Cerebellar cortex (tissue), 1 donor: ENCODE data around the gene PRKCQ.

Experiments used
- DNase-seq: peaks from one replicate; pipeline ENCODE4 v3.0.0-alpha.2; 2015; ENCODE audit warnings: low spot score

PRKCQ gene

GRCh38 chr10:6405713-6406112 is 174.4 kb downstream of the PRKCQ start:
- no peak for DNase-seq

DNA sequence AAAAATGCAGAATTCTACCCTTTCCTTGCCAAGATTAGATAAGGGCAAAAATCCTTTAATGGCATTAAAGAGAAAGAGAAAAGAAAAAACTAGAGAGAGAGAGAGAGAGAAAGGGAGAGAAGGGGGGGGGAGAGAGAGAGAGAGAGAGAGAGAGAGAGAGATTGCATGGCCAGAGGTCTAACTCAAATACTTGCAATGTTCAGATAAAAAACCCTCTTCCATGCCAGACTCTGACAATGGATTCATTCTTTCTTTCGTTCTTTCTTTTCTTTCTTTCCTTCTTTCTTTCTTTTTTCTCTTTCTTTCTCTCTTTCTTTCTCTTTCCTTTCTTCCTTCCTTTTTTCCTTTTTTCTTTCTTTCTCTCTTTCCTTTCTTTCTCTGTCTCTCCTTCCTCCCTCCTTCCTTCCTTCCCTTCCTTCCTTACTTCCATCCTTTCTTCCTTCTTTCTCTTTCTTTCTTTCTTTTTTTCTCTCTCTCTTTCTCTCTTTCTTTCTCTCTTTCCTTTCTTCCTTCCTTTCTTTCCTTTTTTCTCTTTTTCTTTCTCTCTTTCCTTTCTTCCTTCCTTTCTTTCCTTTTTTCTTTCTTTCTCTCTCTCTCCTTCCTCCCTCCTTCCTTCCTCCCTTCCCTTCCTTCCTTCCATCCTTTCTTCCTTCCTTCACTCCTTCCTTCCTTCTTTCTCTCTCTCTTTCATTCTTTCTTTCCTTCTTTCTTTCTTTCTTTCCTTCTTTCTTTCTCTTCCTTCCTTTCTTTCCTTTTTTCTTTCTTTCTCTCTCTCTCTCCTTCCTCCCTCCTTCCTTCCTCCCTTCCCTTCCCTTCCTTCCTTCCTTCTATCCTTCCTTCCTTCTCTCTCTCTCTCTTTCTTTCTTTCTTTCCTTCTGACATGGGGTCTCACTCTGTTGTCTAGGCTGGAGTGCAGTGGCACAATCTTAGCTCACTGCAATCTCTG is 175.7 kb downstream of the PRKCQ start:
- no peak for DNase-seq

- DNase-seq, result no peak
Measured at GRCh38 chr10:6402960-6403359, 177.1 kb downstream of the PRKCQ start.

- DNase-seq, result no peak
Measured at GRCh38 chr10:6402349-6402709, 177.7 kb downstream of the PRKCQ start.

DNA sequence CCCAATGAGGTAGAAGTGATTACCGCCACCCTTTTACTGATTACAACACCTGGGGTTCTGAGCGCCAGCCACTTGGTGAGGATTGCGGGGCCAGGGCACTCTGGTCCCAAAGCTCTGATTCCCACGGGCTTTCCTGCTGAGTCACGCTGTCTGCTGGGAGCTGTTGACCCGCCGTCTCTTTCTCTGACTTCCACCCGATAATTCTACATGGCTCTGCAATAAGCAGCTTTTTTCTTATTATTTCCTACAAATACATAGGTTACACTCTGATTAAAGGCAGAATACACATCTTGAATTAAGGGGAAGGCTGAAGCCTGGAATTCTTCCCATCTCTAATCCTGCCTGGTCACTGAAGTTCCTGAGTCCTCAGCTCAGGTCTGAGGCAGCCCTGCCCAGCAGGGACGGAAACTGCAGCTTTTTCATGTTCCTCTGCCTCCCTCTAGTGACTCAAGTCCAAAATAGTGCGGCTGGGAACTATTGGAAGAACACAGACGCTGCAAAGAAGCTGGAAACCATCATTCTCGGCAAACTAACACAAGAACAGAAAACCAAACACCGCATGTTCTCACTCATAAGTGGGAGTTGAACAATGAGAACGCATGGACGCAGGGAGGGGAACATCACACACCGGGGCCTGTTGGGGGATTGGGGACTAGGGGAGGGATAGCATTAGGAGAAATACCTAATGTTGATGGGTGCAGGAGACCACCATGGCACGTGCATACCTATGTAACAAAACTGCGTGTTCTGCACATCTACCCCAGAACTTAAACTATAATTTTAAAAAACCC is 178.3 kb downstream of the PRKCQ start:
- DNase-seq, result peak; percentile 90

DNA sequence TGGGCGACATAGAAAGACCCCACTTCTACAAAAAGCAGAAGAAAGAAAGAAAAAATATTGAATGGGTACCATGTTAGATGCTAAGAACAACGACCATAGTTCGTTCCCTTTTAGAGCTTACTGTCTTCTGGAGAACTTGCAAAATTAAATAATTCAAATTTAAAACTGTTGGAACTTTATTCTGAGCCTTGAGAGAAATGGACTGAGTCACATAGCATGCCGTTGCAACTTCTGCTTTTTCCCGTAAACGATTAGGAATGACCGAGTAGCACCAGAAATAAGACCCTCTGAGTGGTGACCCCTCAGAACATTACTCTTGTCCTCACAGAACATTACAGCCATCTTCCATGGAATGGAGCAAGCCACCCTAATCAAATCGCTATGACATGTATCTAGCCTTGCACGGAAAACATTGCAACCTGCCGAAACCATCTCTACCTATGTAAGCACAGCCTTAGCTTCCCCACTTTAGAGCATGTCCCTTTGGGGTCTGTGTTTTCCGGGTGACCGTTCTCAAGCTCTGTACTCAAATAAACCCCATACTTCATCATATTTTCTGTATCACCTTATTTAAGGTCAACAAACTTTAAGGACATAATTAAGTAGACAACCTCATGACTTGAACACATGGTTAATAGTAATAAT is 179.1 kb downstream of the PRKCQ start:
- DNase-seq, result no peak

DNA sequence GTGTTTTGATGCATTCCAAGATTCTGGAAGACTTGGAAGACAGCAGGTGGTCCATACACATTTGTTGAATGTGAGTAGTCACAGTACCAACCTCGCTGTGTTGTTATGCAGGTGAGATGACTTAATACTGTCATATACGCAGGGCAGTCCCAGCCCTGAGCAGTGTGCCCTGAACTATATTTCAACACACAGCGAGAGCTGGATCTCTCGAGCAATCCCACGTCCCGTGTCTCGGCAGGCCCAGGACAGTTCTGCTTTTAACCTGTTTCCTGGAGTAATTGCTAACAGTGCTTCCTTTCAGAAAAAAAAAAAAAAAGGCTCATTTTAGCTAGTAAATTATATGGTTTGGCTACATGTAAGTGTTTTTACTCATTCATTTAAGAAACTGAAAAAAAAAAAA is 179.7 kb downstream of the PRKCQ start:
- no peak for DNase-seq

- DNase-seq, result no peak
Measured at GRCh38 chr10:6399879-6400278, 180.2 kb downstream of the PRKCQ start.

DNA sequence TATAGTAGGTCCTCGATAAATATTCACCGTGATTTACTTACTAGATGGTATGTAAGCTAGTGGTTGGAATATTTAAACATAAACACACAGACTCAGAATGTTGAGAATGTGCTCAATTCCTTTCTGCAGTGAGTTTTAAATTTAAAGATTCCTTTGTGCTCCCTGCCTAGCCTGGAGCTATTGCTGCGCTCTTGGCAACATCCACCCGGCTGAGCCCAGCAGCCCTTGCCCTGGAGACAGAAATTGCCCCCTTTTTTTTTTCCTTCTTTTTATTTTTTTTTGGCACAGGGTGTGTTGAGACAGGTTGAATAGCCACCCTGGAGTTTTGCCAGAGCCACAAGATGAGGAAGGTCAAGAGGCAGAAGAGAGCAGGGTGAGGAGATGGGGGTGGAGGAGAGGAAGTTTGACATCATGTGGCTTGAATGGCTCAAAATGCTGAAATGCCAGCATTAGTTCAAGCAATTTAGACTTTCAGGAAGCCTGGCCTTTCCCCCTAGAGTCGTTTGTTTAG is 180.8 kb downstream of the PRKCQ start:
- DNase-seq, result peak; percentile 25

DNA sequence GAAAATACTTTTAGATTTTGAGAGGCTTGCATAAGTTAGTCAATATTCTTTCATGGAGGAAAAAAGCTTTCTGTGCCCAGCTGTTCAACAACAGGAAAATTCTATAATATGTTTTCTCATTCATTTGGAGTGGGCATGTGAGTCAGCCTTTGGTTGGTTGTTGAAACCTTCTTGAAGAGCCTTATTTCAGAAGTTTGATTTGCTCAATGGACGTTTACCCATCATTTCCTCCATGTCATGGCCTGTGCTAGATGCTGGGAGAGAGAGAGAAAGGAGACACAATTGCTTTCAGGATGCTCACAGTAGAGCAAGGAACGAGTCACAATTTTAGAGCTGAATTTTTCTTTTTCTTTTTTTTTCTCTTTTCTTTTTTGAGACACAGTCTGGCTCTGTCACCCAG is 181.7 kb downstream of the PRKCQ start:
- no peak for DNase-seq

GRCh38 chr10:6396652-6397051 is 183.4 kb downstream of the PRKCQ start:
- no peak for DNase-seq

DNA sequence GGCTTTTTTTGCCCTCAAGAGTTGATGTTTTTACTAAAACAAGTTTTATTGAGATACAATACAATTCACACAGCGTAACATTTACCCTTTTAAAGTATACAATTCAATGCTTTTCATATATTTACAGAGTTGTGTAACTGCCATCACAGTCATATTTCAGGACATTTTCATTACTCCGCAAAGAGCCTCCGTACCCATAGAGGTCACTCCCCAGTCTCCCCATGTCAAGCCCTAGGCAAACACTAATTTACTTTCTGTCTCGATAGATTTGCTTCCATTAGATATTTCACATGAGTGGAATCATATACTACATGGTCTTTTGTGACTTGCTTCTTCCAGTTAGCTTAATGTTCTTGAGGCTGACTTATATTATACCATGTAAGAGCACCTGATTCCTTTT is 183.8 kb downstream of the PRKCQ start:
- DNase-seq, result no peak

DNA sequence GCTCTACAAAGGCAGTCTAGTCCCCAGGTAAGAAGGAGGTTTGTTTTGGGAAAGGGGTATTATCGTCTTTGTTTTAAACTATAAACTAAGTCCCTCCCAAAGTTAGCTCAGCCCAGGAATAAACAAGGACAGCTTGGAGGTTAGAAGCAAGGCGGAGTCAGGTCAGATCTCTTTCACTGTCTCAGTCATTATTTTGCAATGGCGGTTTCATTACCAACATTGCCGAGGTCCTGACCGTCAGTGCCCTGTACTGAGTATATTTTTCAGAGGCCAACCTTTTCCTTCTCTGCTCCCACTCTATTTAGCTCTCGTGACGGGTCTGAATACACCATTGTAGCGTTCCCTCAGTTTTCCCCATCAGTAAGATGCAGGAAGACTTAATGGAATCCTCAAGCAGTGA is 184.5 kb downstream of the PRKCQ start:
- no peak for DNase-seq

DNA sequence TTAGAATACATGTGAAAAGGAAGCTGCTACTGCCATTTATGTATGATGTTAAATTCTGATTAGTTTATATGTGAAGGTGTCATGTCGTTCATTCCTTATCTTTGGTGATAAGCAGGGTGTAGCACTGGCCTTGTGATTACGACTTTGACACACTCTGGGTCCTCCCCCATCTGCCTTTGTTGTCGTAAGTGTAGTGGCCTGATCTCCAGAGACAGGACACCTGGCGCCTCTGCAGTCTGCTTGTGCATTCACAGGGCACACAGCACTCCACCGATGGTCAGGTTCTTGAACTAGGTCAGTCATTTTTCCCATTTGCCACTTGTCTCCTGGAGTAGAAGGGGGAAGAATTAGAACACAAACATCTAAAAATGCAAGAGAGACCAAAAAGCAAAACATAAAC is 186.0 kb downstream of the PRKCQ start:
- no peak for DNase-seq

DNA sequence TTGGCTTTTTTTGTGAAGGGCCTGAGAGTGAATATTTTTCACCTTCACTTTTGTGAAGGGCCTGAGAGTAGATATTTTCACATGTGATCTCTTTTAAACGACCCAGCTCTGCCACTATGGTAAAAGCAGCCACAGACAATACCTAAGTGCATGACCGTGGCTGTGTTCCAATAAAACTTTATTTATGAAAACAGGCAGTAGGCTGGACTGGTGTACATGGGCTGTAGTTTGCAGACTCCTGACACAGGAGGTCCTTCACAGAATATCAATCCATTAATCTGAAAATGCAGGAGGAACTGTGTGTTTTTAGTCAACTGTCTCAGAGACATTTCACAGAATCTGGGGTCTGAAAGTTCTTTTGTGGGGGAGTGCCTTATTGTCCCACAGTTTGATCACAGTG is 186.9 kb downstream of the PRKCQ start:
- DNase-seq, result no peak

GRCh38 chr10:6390213-6390845 is 189.7 kb downstream of the PRKCQ start:
- DNase-seq, result no peak

DNA sequence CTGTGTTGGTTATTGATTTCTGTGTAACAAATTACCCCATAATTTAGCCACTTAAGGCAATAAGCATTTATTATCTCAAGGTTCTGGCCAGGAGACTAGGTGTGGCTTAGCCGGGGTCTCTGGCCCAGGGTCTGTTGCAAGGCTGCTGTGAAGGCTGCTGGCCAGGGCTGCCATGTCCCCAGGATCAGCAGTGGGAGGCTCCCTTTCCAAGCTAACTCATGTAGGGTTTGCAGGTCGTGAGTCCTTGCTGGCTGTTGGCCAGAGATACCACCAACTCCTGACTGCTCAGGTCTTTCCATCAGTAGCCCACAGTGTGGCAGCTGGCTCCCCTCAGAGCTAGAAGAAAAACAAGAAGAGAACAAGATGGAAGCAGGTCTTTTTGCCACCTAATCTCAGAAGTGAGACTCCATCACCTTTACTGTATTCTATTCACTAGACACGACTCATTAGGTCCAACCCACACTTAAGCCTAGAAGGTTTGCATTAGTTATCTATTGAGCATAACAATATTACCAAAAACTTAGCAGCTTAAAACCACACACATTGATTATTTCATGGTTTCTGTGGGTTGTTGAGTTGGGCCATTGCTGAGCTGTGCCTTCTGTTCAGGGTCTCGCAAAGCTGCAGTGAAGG is 191.7 kb downstream of the PRKCQ start:
- DNase-seq, result no peak

DNA sequence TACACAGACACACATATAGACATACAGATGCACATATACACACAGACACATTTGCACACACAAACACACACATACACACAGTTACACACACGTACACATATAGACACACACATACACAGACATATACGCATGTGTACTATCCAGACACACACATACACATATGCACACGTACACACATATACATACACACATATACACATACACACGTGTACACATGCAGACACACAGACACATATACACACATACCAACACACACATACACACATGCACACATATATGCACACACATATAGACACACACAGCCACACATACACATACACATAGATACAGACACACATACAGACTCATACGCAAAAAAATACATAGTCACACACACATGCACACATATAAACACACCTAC is 193.1 kb downstream of the PRKCQ start:
- DNase-seq, result no peak

GRCh38 chr10:6386346-6386745 is 193.7 kb downstream of the PRKCQ start:
- no peak for DNase-seq

GRCh38 chr10:6385665-6386064 is 194.4 kb downstream of the PRKCQ start:
- DNase-seq, result no peak

- no peak for DNase-seq
Measured at GRCh38 chr10:6384847-6385246, 195.2 kb downstream of the PRKCQ start.

GRCh38 chr10:6384031-6384430 is 196.0 kb downstream of the PRKCQ start:
- no peak for DNase-seq
